Hepatocyte (in vitro differentiated cells): ENCODE data around the gene GALNT1.

Source experiments
- CTCF ChIP-seq: fragments of 200-600 bp; sonication (generic); IDR thresholded peaks from 2 replicates; pipeline ENCODE4 v1.5.1; 2016; ENCODE audit warnings: antibody characterized with exemption, mild to moderate bottlenecking; ENCODE audit not compliant: poor library complexity
- EZH2 ChIP-seq: fragments of 200-600 bp; sonication (generic); IDR thresholded peaks from 2 replicates; pipeline ENCODE4 v1.6.1; 2016; ENCODE audit warnings: antibody characterized with exemption, mild to moderate bottlenecking, borderline replicate concordance

GRCh38 chr18:35619464-35619863 lies 37.9 kb downstream of the GALNT1 start:
- TF ChIP-seq EZH2, result no peak
- TF ChIP-seq CTCF, result no peak
